Liver (tissue), 3 donors: ENCODE data around the gene PRDX2.

Experiments
- GABPA ChIP-seq, 2 donors: IDR thresholded peaks in 1 of 2; conservative IDR thresholded peaks in 1 of 2; 2 replicates each; pipeline ENCODE4 v1.6.1; 2016; ENCODE audit warnings: antibody characterized with exemption in 2 of 2, mild to moderate bottlenecking in 1 of 2, moderate library complexity in 1 of 2
- MAX ChIP-seq: IDR thresholded peaks from 2 replicates; pipeline ENCODE4 v1.6.1; 2016; ENCODE audit warnings: antibody characterized with exemption
- RAD21 ChIP-seq, 2 donors: IDR thresholded peaks; 2 replicates each; pipeline ENCODE4 v1.6.1; 2016; ENCODE audit warnings: antibody characterized with exemption in 2 of 2, mild to moderate bottlenecking in 2 of 2
- REST ChIP-seq: IDR thresholded peaks from 2 replicates; pipeline ENCODE4 v1.6.1; 2016; ENCODE audit warnings: antibody characterized with exemption, mild to moderate bottlenecking
- TAF1 ChIP-seq: conservative IDR thresholded peaks from 2 replicates; pipeline ENCODE4 v1.6.1; 2016; ENCODE audit warnings: antibody characterized with exemption, mild to moderate bottlenecking
- TF ChIP-seq, protein P1 (sequence below): fragments of 150-350 bp; IDR thresholded peaks from 2 replicates; pipeline ENCODE4 v1.5.1; 2017; ENCODE audit warnings: improper control_type of control experiment, low read depth, low read length; ENCODE audit not compliant: missing input control
- donor health status: healthy.
- donor health status: healthy.

DNA sequence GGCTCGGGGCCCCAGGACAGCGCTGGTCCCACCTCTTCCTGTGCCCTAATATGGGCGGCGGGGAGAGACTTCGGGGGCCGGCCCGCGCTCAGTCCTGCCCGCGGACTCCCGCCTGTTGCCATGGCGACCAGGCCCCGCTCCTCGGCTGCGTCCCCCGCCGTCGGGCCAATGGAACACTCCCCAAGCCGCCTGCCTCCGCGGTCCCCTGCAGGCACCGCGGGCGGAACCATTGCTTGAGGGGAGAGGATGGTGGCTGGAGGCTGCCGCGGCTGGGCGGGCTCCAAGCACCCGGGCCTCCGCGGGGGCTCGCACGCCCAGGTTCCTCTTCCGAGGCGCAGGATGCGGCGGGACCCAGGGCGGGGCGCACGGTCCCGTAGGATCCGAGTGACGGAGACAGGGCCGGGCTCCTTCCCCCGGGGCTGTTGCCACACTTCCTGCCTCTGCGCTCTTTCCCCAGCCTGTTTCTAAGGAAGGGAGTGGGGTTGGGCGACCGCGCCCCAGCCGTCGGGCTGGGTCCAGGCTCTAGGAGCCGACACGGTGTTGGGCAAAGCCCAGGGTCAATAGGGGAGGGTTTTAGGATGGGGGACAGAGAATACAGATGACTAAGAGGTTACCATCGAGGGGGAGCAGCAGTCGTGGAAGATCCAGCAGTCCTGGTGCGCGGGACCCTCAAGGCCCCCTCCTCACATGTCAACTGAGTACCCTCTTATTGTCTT, 11.5 kb downstream of the PRDX2 start:
- peak in 1 of 2 donors; percentile 19 for TF ChIP-seq RAD21 (IDR thresholded peaks at IDR 0.05)
- TF ChIP-seq, protein P1, sequence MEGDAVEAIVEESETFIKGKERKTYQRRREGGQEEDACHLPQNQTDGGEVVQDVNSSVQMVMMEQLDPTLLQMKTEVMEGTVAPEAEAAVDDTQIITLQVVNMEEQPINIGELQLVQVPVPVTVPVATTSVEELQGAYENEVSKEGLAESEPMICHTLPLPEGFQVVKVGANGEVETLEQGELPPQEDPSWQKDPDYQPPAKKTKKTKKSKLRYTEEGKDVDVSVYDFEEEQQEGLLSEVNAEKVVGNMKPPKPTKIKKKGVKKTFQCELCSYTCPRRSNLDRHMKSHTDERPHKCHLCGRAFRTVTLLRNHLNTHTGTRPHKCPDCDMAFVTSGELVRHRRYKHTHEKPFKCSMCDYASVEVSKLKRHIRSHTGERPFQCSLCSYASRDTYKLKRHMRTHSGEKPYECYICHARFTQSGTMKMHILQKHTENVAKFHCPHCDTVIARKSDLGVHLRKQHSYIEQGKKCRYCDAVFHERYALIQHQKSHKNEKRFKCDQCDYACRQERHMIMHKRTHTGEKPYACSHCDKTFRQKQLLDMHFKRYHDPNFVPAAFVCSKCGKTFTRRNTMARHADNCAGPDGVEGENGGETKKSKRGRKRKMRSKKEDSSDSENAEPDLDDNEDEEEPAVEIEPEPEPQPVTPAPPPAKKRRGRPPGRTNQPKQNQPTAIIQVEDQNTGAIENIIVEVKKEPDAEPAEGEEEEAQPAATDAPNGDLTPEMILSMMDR, result no peak
- no peak for TF ChIP-seq REST
- TF ChIP-seq MAX, result peak; percentile 47
- TF ChIP-seq GABPA (IDR thresholded peaks at IDR 0.05 in 1 of 2, conservative IDR thresholded peaks at IDR 0.05 in 1 of 2), result peak; percentile 60 to 83
- peak; percentile 35 for TF ChIP-seq TAF1
